ENCODE data around the gene SLC7A11.
A peak's percentile ranks its signal among the peaks of the same experiment; 100 is the strongest.

SLC7A11 gene

GRCh38 chr4:138242076-138242833 is at the start of gene SLC7A11:
TSS of gene SLC7A11 (minus strand) at chr4:138242349. CDS start at chr4:138242069, 280 bp downstream.
- peak; percentile 84 to 88 for ATAC-seq

- no peak for ATAC-seq
These were observed 49.3 kb upstream of the SLC7A11 start for GRCh38 chr4:138291431-138291830.

- ATAC-seq = no peak
These were observed 48.7 kb upstream of the SLC7A11 start for GRCh38 chr4:138290805-138291204.

GRCh38 chr4:138279286-138279685 is 37.1 kb upstream of the SLC7A11 start:
- no peak for ATAC-seq

GRCh38 chr4:138277133-138277532 is 35.0 kb upstream of the SLC7A11 start:
- no peak for ATAC-seq

GRCh38 chr4:138275963-138276621 is 33.9 kb upstream of the SLC7A11 start:
- no peak for ATAC-seq

- ATAC-seq = no peak
These were observed 33.1 kb upstream of the SLC7A11 start for GRCh38 chr4:138275216-138275615.

- ATAC-seq = no peak
These were observed 27.0 kb upstream of the SLC7A11 start for GRCh38 chr4:138269175-138269574.

DNA sequence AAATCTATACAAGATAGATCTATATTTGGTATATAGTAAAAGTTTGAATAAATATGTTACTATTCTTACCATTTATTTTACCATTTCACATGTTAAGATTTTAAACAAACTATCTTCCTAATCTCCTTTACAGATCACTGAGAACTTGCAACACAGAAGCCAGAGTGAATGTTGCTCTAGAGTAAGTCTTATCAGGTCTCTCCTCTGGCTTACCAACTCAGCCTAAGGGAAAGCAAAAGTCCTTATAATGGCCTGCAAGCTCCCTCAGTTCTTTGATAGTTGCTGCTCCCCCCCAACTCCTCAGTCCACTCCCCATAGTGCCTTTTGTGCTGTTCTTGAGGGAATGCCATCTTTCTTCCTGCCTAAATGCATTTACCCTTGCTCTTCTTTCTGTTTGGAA is 25.7 kb upstream of the SLC7A11 start:
- no peak for ATAC-seq

- no peak for ATAC-seq
These were observed 24.8 kb upstream of the SLC7A11 start for GRCh38 chr4:138266948-138267347.

GRCh38 chr4:138263247-138263816 is 21.2 kb upstream of the SLC7A11 start:
- no peak for ATAC-seq

DNA sequence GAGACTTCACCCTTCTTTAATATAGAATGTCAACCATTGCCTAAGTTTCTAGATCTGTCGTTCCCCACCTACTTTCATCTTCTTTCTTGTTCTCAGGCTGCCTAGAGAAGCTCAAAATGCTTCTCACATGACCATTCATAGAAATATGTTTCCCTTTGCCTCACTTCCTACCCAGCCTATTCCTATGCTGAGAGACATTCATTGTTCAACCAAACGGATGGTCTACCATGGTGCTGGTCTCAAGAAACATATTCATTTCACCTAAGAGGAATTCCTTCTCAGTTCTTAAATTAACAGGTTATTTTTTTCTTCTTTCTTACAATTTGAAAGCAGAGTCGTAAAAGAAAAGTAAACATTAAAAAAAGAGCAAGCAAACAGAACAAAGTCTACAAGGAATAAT is 20.3 kb upstream of the SLC7A11 start:
- ATAC-seq = no peak

- ATAC-seq = no peak
These were observed 19.9 kb upstream of the SLC7A11 start for GRCh38 chr4:138262030-138262429.

- no peak for ATAC-seq
These were observed 17.7 kb upstream of the SLC7A11 start for GRCh38 chr4:138259824-138260223.

- no peak for ATAC-seq
These were observed 17.1 kb upstream of the SLC7A11 start for GRCh38 chr4:138259271-138259670.

GRCh38 chr4:138256608-138257007 is 14.5 kb upstream of the SLC7A11 start:
- ATAC-seq = no peak

- no peak for ATAC-seq
These were observed 13.9 kb upstream of the SLC7A11 start for GRCh38 chr4:138255917-138256597.

GRCh38 chr4:138252551-138252950 is 10.4 kb upstream of the SLC7A11 start:
- no peak for ATAC-seq

GRCh38 chr4:138251938-138252337 is 9.8 kb upstream of the SLC7A11 start:
- no peak for ATAC-seq

- no peak for ATAC-seq
These were observed 7.0 kb upstream of the SLC7A11 start for GRCh38 chr4:138249132-138249531.

DNA sequence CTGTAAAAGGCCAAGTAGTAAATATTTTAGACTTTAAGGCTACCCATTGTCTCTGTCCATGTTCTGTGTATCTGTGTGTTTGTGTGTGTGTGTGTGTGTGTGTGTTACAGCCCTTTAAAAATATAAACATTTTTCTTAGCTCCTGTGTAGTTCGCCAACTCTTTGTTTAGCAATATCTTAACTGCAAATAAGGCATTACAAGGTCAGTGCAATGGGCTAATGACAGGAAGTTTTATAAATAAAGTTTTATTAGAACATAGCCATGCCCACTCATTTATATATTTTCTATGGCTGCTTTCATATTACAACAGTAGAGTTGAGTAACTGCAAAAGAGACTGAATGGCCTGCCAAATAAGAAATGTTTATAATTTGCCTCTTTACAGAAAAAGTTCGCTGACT is 5.9 kb upstream of the SLC7A11 start:
- ATAC-seq = no peak

DNA sequence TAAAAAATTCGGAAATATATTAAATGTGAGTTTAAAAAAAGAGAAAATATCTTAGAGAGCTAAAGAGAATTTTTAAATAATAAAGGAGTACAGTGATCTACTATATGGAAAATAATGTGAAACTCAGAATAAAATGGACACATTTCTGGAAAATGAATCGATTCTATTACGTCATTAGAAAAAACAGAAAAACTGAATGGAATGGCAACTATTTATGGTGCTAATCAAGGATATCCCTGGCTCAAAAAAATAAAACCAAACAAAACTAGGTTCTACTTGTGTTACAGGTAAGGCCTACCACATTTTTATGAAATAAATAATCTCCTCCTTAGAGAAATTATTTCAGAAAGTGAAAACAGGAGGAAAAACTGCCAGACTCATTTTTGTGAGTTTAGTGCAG is 5.5 kb upstream of the SLC7A11 start:
- ATAC-seq = no peak

GRCh38 chr4:138243369-138243768 is 1.2 kb upstream of the SLC7A11 start:
- ATAC-seq = no peak

DNA sequence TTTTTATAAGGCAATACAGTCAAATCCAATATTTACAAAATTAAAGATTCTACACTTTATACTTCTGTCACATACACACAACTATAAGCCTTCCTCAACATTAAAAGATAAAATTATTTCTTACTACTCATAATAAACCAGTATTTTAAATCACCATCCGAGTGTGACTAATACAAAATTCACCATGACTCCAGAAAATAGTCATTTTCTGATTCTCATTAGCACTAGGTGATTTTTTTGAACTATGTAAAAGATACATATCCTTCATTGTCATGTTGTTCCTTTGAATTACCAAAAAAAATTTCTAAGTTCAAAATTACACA is 646 bp upstream of the SLC7A11 start:
- peak; percentile 23 to 32 for ATAC-seq

Measured in activated CD4-positive, CD25-positive, alpha-beta regulatory T cell treated with anti-CD3 and anti-CD28 coated beads, Interleukin-2, amount 50 U/mL, for 24 hours (primary cell).